MM.1S (cell line): ENCODE measurements around the gene EIF2B2.

Experiments used
- DNase-seq: peaks from one replicate; pipeline ENCODE4 v3.0.0-alpha.2; 2015
- H2AFZ ChIP-seq: fragments of 300-600 bp; sonication (generic); 2 replicates; pipeline ENCODE4 v1.6.0; 2016; ENCODE audit warnings: antibody characterized with exemption, low read length
- H3F3A ChIP-seq: fragments of 300-600 bp; sonication (generic); 2 replicates; pipeline ENCODE4 v1.6.1; 2016; ENCODE audit warnings: mild to moderate bottlenecking, antibody characterized with exemption, low read length, moderate library complexity, mixed read lengths; ENCODE audit not compliant: insufficient read depth
- H3K27ac ChIP-seq: fragments of 300-600 bp; sonication (generic); 2 replicates; pipeline ENCODE4 v1.5.1; 2016; ENCODE audit warnings: mild to moderate bottlenecking, low read length
- H3K27me3 ChIP-seq: fragments of 300-600 bp; sonication (generic); replicated peaks from 2 replicates; pipeline ENCODE4 v1.6.0; 2016; ENCODE audit warnings: low read length; ENCODE audit not compliant: insufficient read depth
- H3K36me3 ChIP-seq: fragments of 300-600 bp; sonication (generic); replicated peaks from 2 replicates; pipeline ENCODE4 v1.6.1; 2016; ENCODE audit warnings: mild to moderate bottlenecking, low read length, mixed read lengths; ENCODE audit not compliant: insufficient read depth
- H3K4me1 ChIP-seq: fragments of 300-600 bp; sonication (generic); 2 replicates; pipeline ENCODE4 v1.6.1; 2016; ENCODE audit warnings: low read length, mixed read lengths
- H3K4me2 ChIP-seq: fragments of 300-600 bp; sonication (generic); 2 replicates; pipeline ENCODE4 v1.6.0; 2016; ENCODE audit warnings: low read depth, low read length
- H3K4me3 ChIP-seq: fragments of 300-600 bp; sonication (generic); 2 replicates; pipeline ENCODE4 v1.5.1; 2016; ENCODE audit warnings: low read length, mixed read lengths
- H3K79me2 ChIP-seq: fragments of 300-600 bp; sonication (generic); 2 replicates; pipeline ENCODE4 v1.6.1; 2016; ENCODE audit warnings: mixed run types, low read length, mixed read lengths
- H3K9ac ChIP-seq: fragments of 300-600 bp; sonication (generic); 2 replicates; pipeline ENCODE4 v1.6.1; 2016; ENCODE audit warnings: low read length, mixed read lengths
- H3K9me2 ChIP-seq: fragments of 300-600 bp; sonication (generic); replicated peaks from 2 replicates; pipeline ENCODE4 v1.6.1; 2016; ENCODE audit warnings: mild to moderate bottlenecking, low read length, mixed read lengths; ENCODE audit not compliant: insufficient read depth
- H3K9me3 ChIP-seq: fragments of 300-600 bp; sonication (generic); replicated peaks from 2 replicates; pipeline ENCODE4 v1.6.1; 2016; ENCODE audit warnings: mild to moderate bottlenecking, low read length, mixed read lengths; ENCODE audit not compliant: insufficient read depth
- H4K20me1 ChIP-seq: fragments of 300-600 bp; sonication (generic); 2 replicates; pipeline ENCODE4 v1.6.1; 2016; ENCODE audit warnings: mild to moderate bottlenecking, low read length, moderate library complexity, mixed read lengths; ENCODE audit not compliant: insufficient read depth
- EZH2 ChIP-seq: fragments of 300-600 bp; sonication (generic); optimal IDR thresholded peaks from 2 replicates; pipeline ENCODE3; 2017; ENCODE audit warnings: low read depth, mild to moderate bottlenecking, antibody characterized with exemption, low read length, mixed read lengths
- EZH2phosphoT487 ChIP-seq: fragments of 300-600 bp; sonication (generic); IDR thresholded peaks from 2 replicates; pipeline ENCODE4 v1.6.1; 2018; ENCODE audit warnings: antibody characterized with exemption, low read length
- TF ChIP-seq, protein P1 (sequence below): fragments of 300-600 bp; sonication (generic); IDR thresholded peaks from 2 replicates; pipeline ENCODE4 v1.5.1; 2016; ENCODE audit warnings: antibody characterized with exemption, low read length, mixed read lengths

The EIF2B2 gene

DNA sequence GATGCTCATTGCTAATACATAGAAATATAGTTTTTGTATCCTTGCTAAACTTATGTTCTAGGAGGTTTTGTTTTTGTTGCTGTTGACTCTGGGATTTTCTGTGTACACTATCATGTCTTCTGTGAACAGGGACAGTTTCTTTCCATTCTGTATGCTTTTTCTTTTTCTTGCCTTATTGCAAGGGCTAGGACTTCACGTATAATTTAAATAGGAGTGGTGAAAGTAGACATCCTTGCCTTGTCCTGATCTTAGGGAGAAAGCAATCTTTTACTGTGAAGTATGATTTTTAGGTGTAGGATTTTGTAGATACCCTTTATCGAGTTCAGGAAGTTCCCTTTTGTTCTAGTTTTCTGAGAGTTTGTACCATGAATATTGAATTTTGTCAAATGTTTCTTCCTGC lies 1.5 kb upstream of the EIF2B2 start:
- no peak overlapping the region for H3K9ac ChIP-seq
- no peaks in the 10 kb centered on the region for H3K36me3 ChIP-seq
- H3K4me1 ChIP-seq: 0 out of 2 replicates have a peak, but pooled peaks cover 5% of the 10 kb centered on the region
- H3F3A ChIP-seq: no peaks in the 10 kb centered on the region
- H3K4me2 ChIP-seq: no peak overlapping the region
- no peak for DNase-seq
- H3K9me3 ChIP-seq: no peaks in the 10 kb centered on the region
- H2AFZ ChIP-seq: no peak overlapping the region
- H3K79me2 ChIP-seq: peaks cover 16% of the 10 kb centered on the region
- no peaks in the 10 kb centered on the region for H4K20me1 ChIP-seq
- TF ChIP-seq, protein P1, sequence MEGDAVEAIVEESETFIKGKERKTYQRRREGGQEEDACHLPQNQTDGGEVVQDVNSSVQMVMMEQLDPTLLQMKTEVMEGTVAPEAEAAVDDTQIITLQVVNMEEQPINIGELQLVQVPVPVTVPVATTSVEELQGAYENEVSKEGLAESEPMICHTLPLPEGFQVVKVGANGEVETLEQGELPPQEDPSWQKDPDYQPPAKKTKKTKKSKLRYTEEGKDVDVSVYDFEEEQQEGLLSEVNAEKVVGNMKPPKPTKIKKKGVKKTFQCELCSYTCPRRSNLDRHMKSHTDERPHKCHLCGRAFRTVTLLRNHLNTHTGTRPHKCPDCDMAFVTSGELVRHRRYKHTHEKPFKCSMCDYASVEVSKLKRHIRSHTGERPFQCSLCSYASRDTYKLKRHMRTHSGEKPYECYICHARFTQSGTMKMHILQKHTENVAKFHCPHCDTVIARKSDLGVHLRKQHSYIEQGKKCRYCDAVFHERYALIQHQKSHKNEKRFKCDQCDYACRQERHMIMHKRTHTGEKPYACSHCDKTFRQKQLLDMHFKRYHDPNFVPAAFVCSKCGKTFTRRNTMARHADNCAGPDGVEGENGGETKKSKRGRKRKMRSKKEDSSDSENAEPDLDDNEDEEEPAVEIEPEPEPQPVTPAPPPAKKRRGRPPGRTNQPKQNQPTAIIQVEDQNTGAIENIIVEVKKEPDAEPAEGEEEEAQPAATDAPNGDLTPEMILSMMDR: no peak
- TF ChIP-seq EZH2phosphoT487 (no peak), EZH2 (no peak)
- no peaks in the 10 kb centered on the region for H3K27me3 ChIP-seq
- H3K4me3 ChIP-seq: no peak overlapping the region
- H3K9me2 ChIP-seq: no peaks in the 10 kb centered on the region
- no peak overlapping the region for H3K27ac ChIP-seq

DNA sequence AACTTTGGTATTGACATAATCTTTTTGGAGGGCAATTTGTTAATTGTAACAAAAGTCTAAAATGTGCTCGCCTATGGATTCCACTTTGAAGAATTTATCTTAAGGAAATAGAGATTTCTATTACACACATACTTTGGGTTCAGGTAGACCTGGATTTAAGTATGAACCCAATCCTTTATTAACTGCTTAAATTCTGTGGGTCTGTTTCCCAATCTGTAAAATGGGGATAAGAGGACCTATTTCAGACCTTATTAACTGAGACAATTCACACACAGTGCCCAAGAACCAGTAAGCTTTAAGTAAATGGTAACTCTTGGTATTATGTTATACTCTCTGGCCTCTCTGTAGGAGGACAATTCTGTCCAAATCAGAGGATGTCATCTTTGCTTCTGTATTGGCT lies 822 bp upstream of the EIF2B2 start:
- Histone ChIP-seq H3K4me1 (0 out of 2 replicates have a peak, but pooled peaks cover 5% of the 10 kb centered on the region), H3K36me3 (no peaks in the 10 kb centered on the region), H3K9ac (peak overlapping the region; percentile 46; the same call in 1 of the 2 replicates), H3F3A (no peaks in the 10 kb centered on the region), H2AFZ (peak overlapping the region; percentile 91), H3K27me3 (no peaks in the 10 kb centered on the region), H3K9me2 (no peaks in the 10 kb centered on the region), H3K9me3 (no peaks in the 10 kb centered on the region), H3K27ac (peak overlapping the region; percentile 49; the same call in 1 of the 2 replicates), H3K4me3 (peak overlapping the region; percentile 91), H3K4me2 (peak overlapping the region; percentile 25; the same call in 1 of the 2 replicates), H3K79me2 (peaks cover 16% of the 10 kb centered on the region), H4K20me1 (no peaks in the 10 kb centered on the region)
- TF ChIP-seq EZH2 (no peak), EZH2phosphoT487 (no peak)
- TF ChIP-seq, protein P1: no peak
- no peak for DNase-seq

DNA sequence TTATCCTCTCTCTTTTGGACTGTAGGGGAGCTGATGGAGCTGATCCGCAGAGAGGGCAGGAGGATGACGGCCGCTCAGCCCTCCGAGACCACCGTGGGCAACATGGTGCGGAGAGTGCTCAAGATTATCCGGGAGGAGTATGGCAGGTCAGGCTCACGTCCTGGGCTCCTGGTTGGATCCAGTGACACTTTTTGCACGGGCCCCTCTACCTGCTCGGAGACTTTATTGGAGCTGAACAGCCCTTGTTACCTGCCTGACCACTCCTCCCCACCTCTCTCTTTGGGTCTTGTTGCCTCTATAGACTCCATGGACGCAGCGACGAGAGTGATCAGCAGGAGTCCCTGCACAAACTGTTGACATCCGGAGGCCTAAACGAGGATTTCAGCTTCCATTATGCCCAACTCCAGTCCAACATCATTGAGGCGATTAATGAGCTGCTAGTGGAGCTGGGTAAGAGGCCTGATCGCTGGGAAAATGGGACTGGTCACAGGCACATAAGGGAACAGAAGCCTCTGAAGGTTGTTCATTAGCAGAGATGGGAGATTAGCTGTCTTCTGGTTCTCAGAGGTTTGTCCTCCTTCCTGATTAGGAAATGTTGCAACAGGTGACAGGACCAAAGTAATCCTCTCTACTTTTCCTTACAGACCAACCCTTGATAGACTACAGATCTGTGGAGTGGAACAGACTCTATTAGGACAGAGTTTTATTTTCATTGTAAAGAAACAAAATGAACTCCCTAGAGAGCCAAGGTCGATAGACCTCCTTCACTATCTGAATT lies 718 bp downstream of the EIF2B2 start:
- H3K4me1 ChIP-seq: 0 out of 2 replicates have a peak, but pooled peaks cover 5% of the 10 kb centered on the region
- TF ChIP-seq, protein P1: no peak
- TF ChIP-seq EZH2: no peak
- TF ChIP-seq EZH2phosphoT487: no peak
- H3K9me2 ChIP-seq: no peaks in the 10 kb centered on the region
- no peak overlapping the region for H3K27ac ChIP-seq
- peak overlapping the region; percentile 72 for H3K9ac ChIP-seq
- peaks cover 16% of the 10 kb centered on the region for H3K79me2 ChIP-seq
- H3K4me3 ChIP-seq: peak overlapping the region; percentile 91
- H3K27me3 ChIP-seq: no peaks in the 10 kb centered on the region
- peak overlapping the region; percentile 56 for H2AFZ ChIP-seq
- no peaks in the 10 kb centered on the region for H3K36me3 ChIP-seq
- H4K20me1 ChIP-seq: no peaks in the 10 kb centered on the region
- no peaks in the 10 kb centered on the region for H3K9me3 ChIP-seq
- no peak for DNase-seq
- peak overlapping the region; percentile 84 for H3K4me2 ChIP-seq
- no peaks in the 10 kb centered on the region for H3F3A ChIP-seq
